Thoracic aorta (tissue), 2 donors: ENCODE measurements around the gene SPTBN4. TPM values are rescaled to one million over a fixed set of nuclear protein-coding genes. Genes with fewer than 3 reads are reported as not detected.
"Not testable (repeated sequence)": the region's sequence is repeated elsewhere in the genome, so short reads cannot be mapped to it uniquely, and the experiment has no call there.

Experiments
- ATAC-seq: fragments of 150-250 bp; one replicate; pipeline ENCODE4 v1.8.0; 2017; ENCODE audit warnings: low read depth; ENCODE audit not compliant: insufficient number of reproducible peaks, low FRiP score
- DNase-seq: peaks from one replicate; pipeline ENCODE4 v3.0.0-alpha.2; 2020; ENCODE audit warnings: low spot score
- H3K27ac ChIP-seq, 2 donors: fragments of 200-600 bp; sonication (generic); 1 replicate in 1 of 2; 2 replicates in 1 of 2; pipeline ENCODE4 v1.5.1; 2016; ENCODE audit warnings: mild to moderate bottlenecking in 2 of 2, moderate library complexity in 2 of 2
- H3K27me3 ChIP-seq: fragments of 200-600 bp; sonication (generic); replicated peaks from 2 replicates; pipeline ENCODE4 v1.6.0; 2016; ENCODE audit warnings: mild to moderate bottlenecking; ENCODE audit not compliant: insufficient read depth
- H3K36me3 ChIP-seq: fragments of 200-600 bp; sonication (generic); one replicate; pipeline ENCODE4 v1.5.1; 2016
- H3K4me1 ChIP-seq, 2 donors: fragments of 200-600 bp; sonication (generic); 1 replicate in 1 of 2; 2 replicates in 1 of 2; pipeline versions ENCODE4 v1.5.1 to v1.6.0; 2016; ENCODE audit warnings: low read depth in 2 of 2, mild to moderate bottlenecking in 1 of 2; ENCODE audit not compliant: control insufficient read depth in 1 of 2
- H3K4me3 ChIP-seq: fragments of 200-600 bp; sonication (generic); 2 replicates; pipeline ENCODE4 v1.5.1; 2016; ENCODE audit warnings: mild to moderate bottlenecking
- H3K9me3 ChIP-seq: fragments of 200-600 bp; sonication (generic); 2 replicates; pipeline ENCODE4 v1.5.1; 2016
- CTCF ChIP-seq: fragments of 200-600 bp; sonication (generic); IDR thresholded peaks from one replicate; pipeline ENCODE4 v1.5.1; 2019; ENCODE audit warnings: antibody characterized with exemption
- total RNA-seq, 2 donors: library from RNA; depleted of rRNA; stranded (reverse); fragments of >200 nt; gene quantifications; one replicate each; pipeline versions ENCODE4 v1.1.0 to v1.2.3, GENCODE V29; 2016

The SPTBN4 gene
- total RNA-seq, 2 donors from 2014 or later, result 2.0 to 7.0 TPM

GRCh38 chr19:40499320-40499719 is 32.5 kb downstream of the SPTBN4 start:
- Histone ChIP-seq H3K4me3 (no peak overlapping the region), H3K27me3 (no peaks in the 10 kb centered on the region), H3K36me3 (no peaks in the 10 kb centered on the region), H3K27ac (no peak overlapping the region), H3K4me1 (no peaks in the 10 kb centered on the region), H3K9me3 (no peaks in the 10 kb centered on the region)
- TF ChIP-seq CTCF, result no peak
- ATAC-seq (no peak), DNase-seq (no peak)

DNA sequence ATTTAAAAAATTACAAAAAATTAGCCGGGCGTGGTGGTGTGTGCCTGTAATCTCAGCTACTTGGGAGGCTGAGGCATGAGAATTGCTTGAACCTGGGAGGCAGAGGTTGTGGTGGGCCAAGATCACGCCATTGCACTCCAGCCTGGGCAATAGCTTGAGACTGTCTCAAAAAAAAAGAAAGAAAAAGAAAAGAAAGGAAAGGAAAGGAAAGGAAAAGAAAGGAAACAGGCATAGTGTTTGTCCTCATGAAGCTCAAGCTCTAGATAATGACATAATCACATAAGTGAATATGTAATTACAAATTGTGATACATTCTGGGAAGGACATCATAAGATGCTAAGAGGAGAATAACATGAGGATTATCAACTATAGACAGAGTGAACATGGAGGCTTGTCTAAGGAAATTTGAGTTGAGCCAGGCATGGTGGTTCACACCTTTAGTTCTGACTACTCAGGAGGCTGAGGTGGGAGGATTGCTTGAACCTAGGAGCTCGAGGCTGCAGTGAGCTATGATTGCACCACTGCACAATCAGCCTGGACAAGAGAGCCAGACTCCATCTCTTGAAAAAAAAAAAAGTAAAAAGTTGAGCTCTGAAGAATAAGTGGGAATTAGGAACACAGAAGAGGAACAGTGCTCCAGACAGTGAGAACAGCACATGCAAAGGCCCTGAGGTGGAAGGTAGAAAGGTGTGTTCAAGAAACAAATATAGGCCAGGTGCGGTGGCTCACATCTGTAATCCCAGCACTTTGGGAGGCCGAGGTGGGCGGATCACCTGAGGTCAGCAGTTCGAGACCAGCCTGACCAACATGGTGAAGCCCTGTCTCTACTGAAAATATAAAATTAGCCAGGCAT is 34.1 kb downstream of the SPTBN4 start:
- not testable (repeated sequence) for H3K27me3 ChIP-seq, ATAC-seq, H3K36me3 ChIP-seq, H3K9me3 ChIP-seq, DNase-seq, H3K27ac ChIP-seq, H3K4me1 ChIP-seq, H3K4me3 ChIP-seq

DNA sequence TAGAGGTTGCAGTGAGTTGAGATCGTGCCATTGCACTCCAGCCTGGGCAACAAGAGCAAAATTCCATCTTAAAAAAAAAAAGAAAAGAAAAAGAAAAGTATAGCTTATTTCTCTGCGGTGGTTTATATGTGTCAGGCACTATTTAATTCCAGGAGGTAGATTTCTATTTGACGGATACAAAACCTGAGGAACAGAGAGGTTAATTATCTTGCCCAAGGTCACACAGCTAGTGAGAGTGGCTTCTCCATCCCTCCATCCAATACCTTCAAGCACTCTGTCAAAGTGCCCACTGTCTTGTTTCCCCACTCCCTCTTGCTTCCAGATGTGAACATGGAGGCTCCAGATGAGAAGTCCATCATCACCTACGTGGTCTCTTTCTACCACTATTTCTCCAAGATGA is 34.8 kb downstream of the SPTBN4 start:
- ATAC-seq (no peak), DNase-seq (no peak)

GRCh38 chr19:40502081-40502480 is 35.3 kb downstream of the SPTBN4 start:
- no peaks in the 10 kb centered on the region for H3K27me3 ChIP-seq
- DNase-seq, result no peak

More for the DNA sequence above, 34.8 kb downstream of the SPTBN4 start:
- no peaks in the 10 kb centered on the region for H3K4me1 ChIP-seq
- TF ChIP-seq CTCF, result no peak
- no peak overlapping the region for H3K4me3 ChIP-seq
- H3K27ac ChIP-seq, result no peak overlapping the region
- H3K27me3 ChIP-seq, result no peaks in the 10 kb centered on the region
- H3K9me3 ChIP-seq, result no peaks in the 10 kb centered on the region
- H3K36me3 ChIP-seq, result no peaks in the 10 kb centered on the region

GRCh38 chr19:40502647-40503319 is 36.0 kb downstream of the SPTBN4 start:
- no peak for TF ChIP-seq CTCF
- DNase-seq (no peak), ATAC-seq (no peak)
- Histone ChIP-seq H3K4me1 (no peaks in the 10 kb centered on the region), H3K27ac (no peak overlapping the region), H3K27me3 (no peaks in the 10 kb centered on the region), H3K4me3 (no peak overlapping the region), H3K36me3 (no peaks in the 10 kb centered on the region), H3K9me3 (no peaks in the 10 kb centered on the region)

More at GRCh38 chr19:40502081-40502480, 35.3 kb downstream of the SPTBN4 start:
- no peak for TF ChIP-seq CTCF
- Histone ChIP-seq H3K4me3 (no peak overlapping the region), H3K27ac (no peak overlapping the region), H3K36me3 (no peaks in the 10 kb centered on the region), H3K9me3 (no peaks in the 10 kb centered on the region), H3K4me1 (no peaks in the 10 kb centered on the region)
- no peak for ATAC-seq
